Chondrocyte (in vitro differentiated cells): ENCODE measurements around the gene NGEF. TPM values are rescaled to one million over a fixed set of nuclear protein-coding genes. Genes with fewer than 3 reads are reported as not detected.

Experiments
- DNase-seq: peaks from one replicate; pipeline ENCODE4 v3.0.0; 2021; ENCODE audit warnings: mixed read lengths, low spot score
- H3K27ac Mint-ChIP-seq: one replicate; pipeline ENCODE4 v1.8.0; 2021; ENCODE audit warnings: mild to moderate bottlenecking, moderate library complexity, mixed read lengths; ENCODE audit not compliant: unreplicated experiment
- H3K27me3 Mint-ChIP-seq: 2 replicates; pipeline ENCODE4 v1.8.0; 2021; ENCODE audit warnings: low read depth, mixed read lengths
- H3K36me3 Mint-ChIP-seq: 2 replicates; pipeline ENCODE4 v1.8.0; 2021; ENCODE audit warnings: low read depth, mixed read lengths
- H3K4me1 Mint-ChIP-seq: 2 replicates; pipeline ENCODE4 v1.8.0; 2021; ENCODE audit warnings: low read depth, mild to moderate bottlenecking, mixed read lengths
- H3K4me3 Mint-ChIP-seq: one replicate; pipeline ENCODE4 v1.8.0; 2021; ENCODE audit warnings: mild to moderate bottlenecking, moderate library complexity, mixed read lengths; ENCODE audit not compliant: unreplicated experiment
- H3K9me3 Mint-ChIP-seq: 2 replicates; pipeline ENCODE4 v1.8.0; 2021; ENCODE audit warnings: low read depth, mixed read lengths
- total RNA-seq: library from RNA; stranded (reverse); gene quantifications from 3 replicates; pipeline ENCODE4 v1.2.1, GENCODE V29; 2021
- TF ChIP-seq, protein P1 (sequence below): fragments of 200-600 bp; sonication (generic); IDR thresholded peaks from 2 replicates; pipeline ENCODE4 v1.5.0; 2021; ENCODE audit warnings: antibody characterized with exemption, mild to moderate bottlenecking, moderate library complexity

Gene NGEF
- total RNA-seq, 1 donor from 2014 or later: 0.10 TPM

DNA sequence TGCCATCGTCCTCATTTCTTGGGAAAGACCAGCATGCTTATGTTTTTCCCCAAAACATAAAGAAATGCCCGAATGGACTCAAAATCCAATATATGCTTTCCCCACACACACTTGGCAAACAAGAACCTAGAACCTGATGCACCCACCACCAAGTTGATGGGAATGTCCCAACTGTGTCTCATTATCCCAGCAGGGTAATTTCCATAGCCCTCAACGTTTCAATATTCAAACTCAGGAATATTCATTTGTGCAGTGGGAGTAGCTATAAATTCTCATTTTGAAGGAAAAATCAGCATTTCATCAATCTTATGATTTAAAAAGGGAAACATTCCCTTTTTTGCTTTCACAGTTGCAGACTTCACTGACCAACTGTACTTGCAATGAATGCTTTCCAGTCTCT, 92.3 kb downstream of the NGEF start:
- Mint-ChIP-seq H3K4me3 (no peak overlapping the region), H3K4me1 (no peaks in the 10 kb centered on the region), H3K36me3 (peaks cover 2% of the 10 kb centered on the region), H3K27ac (no peak overlapping the region), H3K9me3 (peaks cover 3% of the 10 kb centered on the region), H3K27me3 (peaks cover 42% of the 10 kb centered on the region)
- no peak for DNase-seq
- TF ChIP-seq, protein P1, sequence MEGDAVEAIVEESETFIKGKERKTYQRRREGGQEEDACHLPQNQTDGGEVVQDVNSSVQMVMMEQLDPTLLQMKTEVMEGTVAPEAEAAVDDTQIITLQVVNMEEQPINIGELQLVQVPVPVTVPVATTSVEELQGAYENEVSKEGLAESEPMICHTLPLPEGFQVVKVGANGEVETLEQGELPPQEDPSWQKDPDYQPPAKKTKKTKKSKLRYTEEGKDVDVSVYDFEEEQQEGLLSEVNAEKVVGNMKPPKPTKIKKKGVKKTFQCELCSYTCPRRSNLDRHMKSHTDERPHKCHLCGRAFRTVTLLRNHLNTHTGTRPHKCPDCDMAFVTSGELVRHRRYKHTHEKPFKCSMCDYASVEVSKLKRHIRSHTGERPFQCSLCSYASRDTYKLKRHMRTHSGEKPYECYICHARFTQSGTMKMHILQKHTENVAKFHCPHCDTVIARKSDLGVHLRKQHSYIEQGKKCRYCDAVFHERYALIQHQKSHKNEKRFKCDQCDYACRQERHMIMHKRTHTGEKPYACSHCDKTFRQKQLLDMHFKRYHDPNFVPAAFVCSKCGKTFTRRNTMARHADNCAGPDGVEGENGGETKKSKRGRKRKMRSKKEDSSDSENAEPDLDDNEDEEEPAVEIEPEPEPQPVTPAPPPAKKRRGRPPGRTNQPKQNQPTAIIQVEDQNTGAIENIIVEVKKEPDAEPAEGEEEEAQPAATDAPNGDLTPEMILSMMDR: no peak

DNA sequence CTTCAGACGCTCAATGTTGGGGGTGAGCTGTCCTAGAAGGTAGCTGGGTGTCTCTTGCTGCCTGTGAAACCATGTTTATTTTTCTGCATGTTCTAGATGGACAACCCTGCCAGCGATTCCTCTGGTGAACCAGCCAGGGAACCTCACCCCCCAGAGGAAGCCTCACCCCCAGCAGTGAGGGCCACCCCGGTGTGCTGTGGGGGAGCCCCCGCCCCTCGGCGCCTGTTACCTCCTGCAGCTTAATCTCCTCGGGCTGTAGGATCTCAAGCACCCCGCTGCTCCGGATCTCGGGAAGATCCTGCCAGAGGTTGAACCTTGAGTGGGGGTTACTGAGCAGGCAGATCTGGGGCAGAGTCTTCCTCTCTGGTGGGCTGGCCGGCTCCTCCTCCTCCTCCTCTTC, 93.0 kb downstream of the NGEF start:
- Mint-ChIP-seq H3K4me3 (no peak overlapping the region), H3K27ac (no peak overlapping the region), H3K4me1 (no peaks in the 10 kb centered on the region), H3K9me3 (peaks cover 3% of the 10 kb centered on the region), H3K36me3 (peaks cover under 1% of the 10 kb centered on the region), H3K27me3 (peaks cover 41% of the 10 kb centered on the region)
- TF ChIP-seq, protein P1: no peak
- no peak for DNase-seq

DNA sequence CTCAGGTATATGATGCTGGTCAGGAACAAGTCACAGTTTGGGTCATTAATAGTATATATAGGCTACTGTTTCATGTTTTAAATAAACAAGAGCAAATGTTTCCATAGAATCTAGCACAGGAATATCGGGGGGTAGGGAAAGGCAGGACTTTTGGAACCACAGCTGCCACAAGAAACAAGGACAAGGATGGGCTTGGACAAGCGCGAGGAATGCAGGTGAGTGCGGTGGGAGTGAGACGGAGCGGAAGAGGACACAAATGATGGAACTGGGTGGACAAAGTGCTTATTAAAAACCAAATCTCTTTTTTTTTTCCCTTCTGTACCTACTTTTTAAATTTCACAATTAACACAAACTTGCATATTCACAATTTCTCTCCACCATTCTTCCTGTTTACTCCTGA, 93.9 kb downstream of the NGEF start:
- Mint-ChIP-seq H3K36me3 (no peaks in the 10 kb centered on the region), H3K27me3 (peaks cover 36% of the 10 kb centered on the region), H3K4me1 (no peaks in the 10 kb centered on the region), H3K27ac (no peak overlapping the region), H3K9me3 (no peaks in the 10 kb centered on the region), H3K4me3 (no peak overlapping the region)
- no peak for DNase-seq
- TF ChIP-seq, protein P1: no peak

DNA sequence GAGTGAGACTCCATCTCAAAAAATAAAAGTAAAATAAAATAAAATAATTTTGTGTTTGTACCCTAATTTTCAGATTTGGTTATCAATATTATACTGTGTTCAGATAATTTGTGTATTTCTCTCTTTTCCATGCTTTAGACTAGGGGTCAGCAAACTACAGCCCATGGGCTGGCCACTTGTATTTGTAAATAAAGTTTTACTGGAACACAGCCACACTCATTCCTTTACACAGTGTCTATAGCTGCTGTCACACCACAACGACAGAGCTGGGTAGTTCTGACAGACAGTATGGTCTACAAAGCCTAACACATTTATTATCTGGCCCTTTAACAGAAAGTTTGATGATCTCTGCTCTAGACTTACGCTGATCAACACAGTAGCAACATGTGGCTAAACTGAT, 99.2 kb downstream of the NGEF start:
- no peak overlapping the region for H3K4me3 Mint-ChIP-seq
- DNase-seq: no peak
- H3K27ac Mint-ChIP-seq: no peak overlapping the region
- H3K27me3 Mint-ChIP-seq: peaks cover 30% of the 10 kb centered on the region
- H3K4me1 Mint-ChIP-seq: no peaks in the 10 kb centered on the region
- H3K9me3 Mint-ChIP-seq: peaks cover 26% of the 10 kb centered on the region
- peaks cover 7% of the 10 kb centered on the region for H3K36me3 Mint-ChIP-seq
- TF ChIP-seq, protein P1: no peak

DNA sequence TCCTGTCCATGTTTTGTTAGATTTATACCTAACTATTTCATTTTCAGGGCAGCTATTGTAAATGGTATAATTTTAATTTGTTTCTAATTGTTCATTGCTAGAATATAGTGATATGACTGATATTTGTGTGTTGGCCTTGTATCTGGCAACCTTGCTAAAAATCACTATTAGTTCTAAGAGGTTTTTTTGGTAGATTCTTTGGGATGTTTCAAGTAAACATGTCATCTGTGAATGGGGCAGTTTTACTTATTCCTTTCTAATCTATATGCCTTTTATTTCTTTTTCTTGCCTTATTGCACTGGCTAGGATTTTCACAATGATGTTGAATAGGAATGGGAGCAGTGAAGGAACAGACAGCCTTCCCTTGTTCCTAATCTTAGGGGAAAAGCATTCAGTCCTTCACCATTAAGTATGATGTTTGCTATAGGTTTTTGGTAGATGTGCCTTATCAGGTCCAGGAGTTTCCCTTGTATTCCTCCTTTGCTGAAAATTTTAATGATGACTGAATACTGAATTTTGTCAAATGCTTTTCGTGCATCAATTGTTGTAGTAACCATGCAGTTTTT, 101.3 kb downstream of the NGEF start:
- peaks cover 26% of the 10 kb centered on the region for H3K9me3 Mint-ChIP-seq
- H3K36me3 Mint-ChIP-seq: peaks cover 7% of the 10 kb centered on the region
- peaks cover 25% of the 10 kb centered on the region for H3K27me3 Mint-ChIP-seq
- no peak for DNase-seq
- TF ChIP-seq, protein P1: no peak
- H3K4me1 Mint-ChIP-seq: no peaks in the 10 kb centered on the region
- H3K4me3 Mint-ChIP-seq: no peak overlapping the region
- H3K27ac Mint-ChIP-seq: no peak overlapping the region
